ENCODE measurements around the gene ATP6V1G2.

ATP6V1G2 gene

GRCh38 chr6:31575952-31576685 is 29.7 kb upstream of the ATP6V1G2 start:
- no peak for DNase-seq (ENCODE audit: low read depth in 2 of 2)

GRCh38 chr6:31575335-31575901 is 29.0 kb upstream of the ATP6V1G2 start, which contains the start of gene TNF:
Gene TNF, plus strand, starts transcription at chr6:31575565. Its CDS starts 177 bp downstream, at chr6:31575742.
- DNase-seq (ENCODE audit: low read depth in 2 of 2) = peak; percentile 79 to 93

- DNase-seq (ENCODE audit: low read depth in 2 of 2) = peak in 1 of 2 experiments; percentile 61
These were observed 28.0 kb upstream of the ATP6V1G2 start for GRCh38 chr6:31574106-31575061.

- no peak for DNase-seq (ENCODE audit: low read depth in 2 of 2)
These were observed 27.1 kb upstream of the ATP6V1G2 start for GRCh38 chr6:31573239-31574105.

- peak; percentile 69 to 81 for DNase-seq (ENCODE audit: low read depth in 2 of 2)
These were observed 25.9 kb upstream of the ATP6V1G2 start, which contains the start of gene LTA for GRCh38 chr6:31572041-31572911. Gene LTA, plus strand, starts transcription at chr6:31572289. Its CDS starts 454 bp downstream, at chr6:31572743.

- no peak for DNase-seq (ENCODE audit: low read depth in 2 of 2)
These were observed 23.6 kb upstream of the ATP6V1G2 start for GRCh38 chr6:31569861-31570536.

GRCh38 chr6:31568537-31568961 is 22.1 kb upstream of the ATP6V1G2 start:
- DNase-seq (ENCODE audit: low read depth in 2 of 2) = peak in 1 of 2 experiments; percentile 65

GRCh38 chr6:31567531-31568370 is 21.3 kb upstream of the ATP6V1G2 start:
- DNase-seq (ENCODE audit: low read depth in 2 of 2) = no peak

GRCh38 chr6:31560697-31561058 is 14.3 kb upstream of the ATP6V1G2 start:
- DNase-seq (ENCODE audit: low read depth in 2 of 2) = no peak

GRCh38 chr6:31559958-31560696 is 13.7 kb upstream of the ATP6V1G2 start:
- no peak for DNase-seq (ENCODE audit: low read depth in 2 of 2)

GRCh38 chr6:31559606-31559957 is 13.2 kb upstream of the ATP6V1G2 start:
- DNase-seq (ENCODE audit: low read depth in 2 of 2) = no peak

GRCh38 chr6:31558631-31559500 is 12.5 kb upstream of the ATP6V1G2 start:
- DNase-seq (ENCODE audit: low read depth in 2 of 2) = peak in 1 of 2 experiments; percentile 74

GRCh38 chr6:31558318-31558625 is 11.9 kb upstream of the ATP6V1G2 start:
- no peak for DNase-seq (ENCODE audit: low read depth in 2 of 2)

GRCh38 chr6:31557443-31558317 is 11.3 kb upstream of the ATP6V1G2 start:
- DNase-seq (ENCODE audit: low read depth in 2 of 2) = no peak

GRCh38 chr6:31556307-31556706 is 9.9 kb upstream of the ATP6V1G2 start:
- DNase-seq (ENCODE audit: low read depth in 2 of 2) = no peak

- peak in 1 of 2 experiments; percentile 56 for DNase-seq (ENCODE audit: low read depth in 2 of 2)
These were observed 5.0 kb upstream of the ATP6V1G2 start for GRCh38 chr6:31551371-31551770.

Data from stimulated activated CD4-positive, alpha-beta T cell treated with anti-CD3 and anti-CD28 coated beads, Interleukin-12 subunit alpha, Interleukin-12 subunit beta, amount 100 ng/mL, for 24 hours (primary cell).